SK-N-SH treated with all-trans-retinoic acid at 6 μM for 48 hours (cell line): Measurements from ENCODE around the gene CASZ1.

Experiments used
- ATAC-seq: fragments of 200-7000 bp; cut with Tn5 transposase; 3 replicates; pipeline ENCODE4 v1.9.1; 2020; ENCODE audit warnings: mild to moderate bottlenecking, moderate library complexity
- ARNTL ChIP-seq: fragments of 450-650 bp; formaldehyde crosslinking; IDR thresholded peaks from 2 replicates; pipeline ENCODE4 v1.5.0; 2020; ENCODE audit warnings: low read depth, mild to moderate bottlenecking, moderate library complexity, borderline replicate concordance
- BACH2 ChIP-seq: fragments of 250-450 bp; sonication (Bioruptor Pico); IDR thresholded peaks from 2 replicates; pipeline ENCODE4 v1.9.0; 2021; ENCODE audit warnings: mild to moderate bottlenecking, borderline replicate concordance
- CSDC2 ChIP-seq: fragments of 250-450 bp; sonication (Bioruptor Pico); IDR thresholded peaks from 2 replicates; pipeline ENCODE4 v1.5.0; 2020; ENCODE audit warnings: mild to moderate bottlenecking, moderate library complexity
- CSRNP3 ChIP-seq: fragments of 250-450 bp; sonication (Bioruptor Pico); IDR thresholded peaks from 2 replicates; pipeline ENCODE4 v1.5.1; 2021; ENCODE audit warnings: mild to moderate bottlenecking, moderate library complexity
- GLIS3 ChIP-seq: fragments of 250-450 bp; sonication (Bioruptor Pico); IDR thresholded peaks from 2 replicates; pipeline ENCODE4 v1.5.0; 2020; ENCODE audit warnings: mild to moderate bottlenecking, moderate library complexity
- ISL1 ChIP-seq: fragments of 250-450 bp; sonication (Bioruptor Pico); IDR thresholded peaks from 2 replicates; pipeline ENCODE4 v2.1.2; 2022; ENCODE audit warnings: mild to moderate bottlenecking, moderate library complexity
- OSR1 ChIP-seq: fragments of 250-450 bp; sonication (Bioruptor Pico); IDR thresholded peaks from 2 replicates; pipeline ENCODE4 v1.8.0; 2022; ENCODE audit warnings: moderate library complexity, mild to moderate bottlenecking, inconsistent platforms
- PATZ1 ChIP-seq: fragments of 250-450 bp; sonication (Bioruptor Pico); IDR thresholded peaks from 2 replicates; pipeline ENCODE4 v1.8.0; 2020; ENCODE audit warnings: mild to moderate bottlenecking, moderate library complexity, borderline replicate concordance
- POU6F1 ChIP-seq: fragments of 250-450 bp; sonication (Bioruptor Pico); IDR thresholded peaks from 2 replicates; pipeline ENCODE4 v1.8.0; 2021; ENCODE audit warnings: low read depth, mild to moderate bottlenecking, moderate library complexity, borderline replicate concordance
- PPARA ChIP-seq: fragments of 250-450 bp; sonication (Bioruptor Pico); IDR thresholded peaks from 2 replicates; pipeline ENCODE4 v1.5.0; 2020; ENCODE audit warnings: mild to moderate bottlenecking, borderline replicate concordance
- RARB ChIP-seq: fragments of 250-450 bp; sonication (Bioruptor Pico); IDR thresholded peaks from 2 replicates; pipeline ENCODE4 v1.8.0; 2021; ENCODE audit warnings: mild to moderate bottlenecking, moderate library complexity
- SNAI2 ChIP-seq: fragments of 250-450 bp; sonication (Bioruptor Pico); IDR thresholded peaks from 2 replicates; pipeline ENCODE4 v1.5.0; 2020; ENCODE audit warnings: mild to moderate bottlenecking, moderate library complexity
- TCF4 ChIP-seq: fragments of 250-450 bp; sonication (Bioruptor Pico); IDR thresholded peaks from 2 replicates; pipeline ENCODE4 v1.8.0; 2021; ENCODE audit warnings: mild to moderate bottlenecking, moderate library complexity, borderline replicate concordance
- TOX ChIP-seq: fragments of 250-450 bp; sonication (Bioruptor Pico); IDR thresholded peaks from 2 replicates; pipeline ENCODE4 v1.8.0; 2021; ENCODE audit warnings: mild to moderate bottlenecking, moderate library complexity, borderline replicate concordance
- TSHZ2 ChIP-seq: fragments of 250-450 bp; sonication (Bioruptor Pico); IDR thresholded peaks from 2 replicates; pipeline ENCODE4 v1.5.0; 2020; ENCODE audit warnings: mild to moderate bottlenecking, moderate library complexity
- ZC3H10 ChIP-seq: fragments of 250-450 bp; sonication (Bioruptor Pico); IDR thresholded peaks from 2 replicates; pipeline ENCODE4 v1.5.1; 2021; ENCODE audit warnings: mild to moderate bottlenecking, moderate library complexity
- ZFP3 ChIP-seq: fragments of 250-450 bp; sonication (Bioruptor Pico); IDR thresholded peaks from 2 replicates; pipeline ENCODE4 v1.5.0; 2020; ENCODE audit warnings: mild to moderate bottlenecking, moderate library complexity
- ZFP30 ChIP-seq: fragments of 450-650 bp; formaldehyde crosslinking; IDR thresholded peaks from 2 replicates; pipeline ENCODE4 v1.5.0; 2022; ENCODE audit warnings: mild to moderate bottlenecking, moderate library complexity
- ZNF565 ChIP-seq: fragments of 450-650 bp; formaldehyde crosslinking; conservative IDR thresholded peaks from 2 replicates; pipeline ENCODE4 v1.5.0; 2020; ENCODE audit warnings: low read depth, mild to moderate bottlenecking, moderate library complexity
- ZNF70 ChIP-seq: fragments of 450-650 bp; formaldehyde crosslinking; IDR thresholded peaks from 2 replicates; pipeline ENCODE4 v1.5.0; 2020; ENCODE audit warnings: mild to moderate bottlenecking, moderate library complexity
- ZNF8 ChIP-seq: fragments of 450-650 bp; formaldehyde crosslinking; IDR thresholded peaks from 2 replicates; pipeline ENCODE4 v1.5.0; 2020; ENCODE audit warnings: mild to moderate bottlenecking, moderate library complexity
- TF ChIP-seq, protein P1 (sequence below): fragments of 250-450 bp; sonication (Bioruptor Pico); IDR thresholded peaks from 2 replicates; pipeline ENCODE4 v1.5.1; 2020; ENCODE audit warnings: low read depth, mild to moderate bottlenecking, moderate library complexity

The CASZ1 gene

DNA sequence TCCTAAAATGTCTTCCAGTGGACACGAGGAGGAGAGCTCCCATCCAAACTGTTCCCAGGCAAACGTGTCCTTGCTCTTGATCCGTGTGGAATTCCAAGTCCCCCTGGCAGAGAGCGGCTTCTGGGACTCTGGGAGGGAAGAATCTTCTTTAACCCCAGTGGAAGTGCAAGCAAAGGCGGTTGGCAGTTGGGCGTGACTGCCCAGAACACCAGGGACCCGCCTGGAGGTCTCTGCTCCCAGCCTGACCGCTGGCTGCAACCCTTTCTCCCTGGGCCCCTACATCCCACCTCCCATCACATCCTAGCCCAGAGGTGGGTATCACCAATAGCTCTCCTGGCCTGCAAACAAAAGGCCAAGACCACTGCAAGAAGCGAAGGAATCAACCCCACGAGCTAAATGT lies 17.8 kb downstream of the CASZ1 start:
- TF ChIP-seq TSHZ2 (CRISPR knock-in tag) (no peak), ARNTL (no peak), TOX (CRISPR knock-in tag) (no peak), ISL1 (CRISPR knock-in tag) (no peak), GLIS3 (CRISPR knock-in tag) (no peak), BACH2 (no peak), ZNF565 (CRISPR knock-in tag) (no peak), ZNF8 (CRISPR knock-in tag) (no peak), TCF4 (CRISPR knock-in tag) (no peak), ZC3H10 (no peak), OSR1 (CRISPR knock-in tag) (no peak), SNAI2 (CRISPR knock-in tag) (no peak), PPARA (CRISPR knock-in tag) (no peak), ZNF70 (no peak), CSRNP3 (CRISPR knock-in tag) (no peak), ZFP3 (CRISPR knock-in tag) (no peak), PATZ1 (CRISPR knock-in tag) (no peak), CSDC2 (no peak), RARB (CRISPR knock-in tag) (no peak)
- TF ChIP-seq, protein P1, sequence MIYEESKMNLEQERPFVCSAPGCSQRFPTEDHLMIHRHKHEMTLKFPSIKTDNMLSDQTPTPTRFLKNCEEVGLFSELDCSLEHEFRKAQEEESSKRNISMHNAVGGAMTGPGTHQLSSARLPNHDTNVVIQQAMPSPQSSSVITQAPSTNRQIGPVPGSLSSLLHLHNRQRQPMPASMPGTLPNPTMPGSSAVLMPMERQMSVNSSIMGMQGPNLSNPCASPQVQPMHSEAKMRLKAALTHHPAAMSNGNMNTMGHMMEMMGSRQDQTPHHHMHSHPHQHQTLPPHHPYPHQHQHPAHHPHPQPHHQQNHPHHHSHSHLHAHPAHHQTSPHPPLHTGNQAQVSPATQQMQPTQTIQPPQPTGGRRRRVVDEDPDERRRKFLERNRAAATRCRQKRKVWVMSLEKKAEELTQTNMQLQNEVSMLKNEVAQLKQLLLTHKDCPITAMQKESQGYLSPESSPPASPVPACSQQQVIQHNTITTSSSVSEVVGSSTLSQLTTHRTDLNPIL (CRISPR knock-in tag) = no peak
- TF ChIP-seq, all 23 proteins: peak for 0
- ATAC-seq = no peak

DNA sequence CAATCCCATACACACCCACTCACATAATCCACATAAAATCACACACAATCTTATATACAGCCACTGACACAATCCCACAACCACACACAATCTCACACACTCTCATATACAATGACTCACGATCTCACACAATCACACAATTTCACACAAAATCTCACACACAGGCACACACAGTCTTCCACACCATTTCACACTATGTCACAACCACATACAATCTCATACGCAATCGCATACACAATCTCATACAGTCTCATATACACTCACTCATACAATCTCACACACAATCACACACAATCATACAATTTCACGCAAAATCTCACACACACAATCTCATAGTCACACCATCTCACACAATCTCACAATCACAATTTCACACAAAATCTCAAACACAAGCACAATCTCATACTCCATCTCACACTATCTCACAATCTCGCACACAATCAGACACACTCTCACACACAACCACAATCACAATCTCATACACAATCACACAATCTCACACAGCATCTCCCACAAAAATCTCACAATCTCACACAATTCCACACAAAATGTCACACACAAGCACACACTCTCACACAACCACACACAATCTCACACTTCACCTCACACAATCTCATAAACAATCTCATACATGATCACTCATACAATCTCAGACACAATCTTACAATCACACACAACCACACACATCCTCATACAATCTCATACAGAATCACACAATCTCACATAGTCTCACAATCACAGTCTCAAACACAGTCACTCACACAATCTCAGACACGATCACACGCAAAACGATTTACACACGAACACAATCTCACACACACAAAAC lies 18.5 kb downstream of the CASZ1 start:
- no peak for ATAC-seq
- TF ChIP-seq PATZ1 (CRISPR knock-in tag) (no peak), BACH2 (no peak), POU6F1 (no peak), TOX (CRISPR knock-in tag) (no peak), TCF4 (CRISPR knock-in tag) (no peak), PPARA (CRISPR knock-in tag) (no peak), CSDC2 (no peak), ZNF565 (CRISPR knock-in tag) (no peak), TSHZ2 (CRISPR knock-in tag) (no peak), ISL1 (CRISPR knock-in tag) (no peak), RARB (CRISPR knock-in tag) (no peak), GLIS3 (CRISPR knock-in tag) (no peak), ZFP30 (CRISPR knock-in tag) (no peak), ZFP3 (CRISPR knock-in tag) (no peak), ZC3H10 (no peak), ARNTL (no peak)
- TF ChIP-seq, protein P1 (CRISPR knock-in tag) = no peak
